Stimulated activated naive B cell treated with anti-CD40 and anti-IgM and Interleukin-4, amounts not matched to agents 10 μg/mL and 1 μg/mL and 100 μg/mL, for 72 hours (primary cell): ENCODE data around the gene THSD7A.
"Not testable (repeated sequence)": the region's sequence is repeated elsewhere in the genome, so short reads cannot be mapped to it uniquely, and the experiment has no call there.

Experiments used
- ATAC-seq, 2 donors: fragments of 150-1000 bp; cut with Tn5 transposase; replicated peaks; 2 replicates each; pipeline ENCODE4 v1.10.0; 2021; ENCODE audit warnings: moderate library complexity in 1 of 2
- DNase-seq: peaks from one replicate; pipeline ENCODE4 v3.0.0; 2021
- H3K27ac Mint-ChIP-seq: one replicate; pipeline ENCODE4 v1.8.0; 2022; ENCODE audit warnings: mild to moderate bottlenecking, mixed read lengths
- H3K27me3 Mint-ChIP-seq, 2 donors: one replicate each; pipeline ENCODE4 v1.8.0; 2022; ENCODE audit warnings: mixed read lengths in 2 of 2
- H3K36me3 Mint-ChIP-seq, 2 donors: one replicate each; pipeline ENCODE4 v1.8.0; 2022; ENCODE audit warnings: mixed read lengths in 2 of 2, mild to moderate bottlenecking in 1 of 2
- H3K4me1 Mint-ChIP-seq, 2 donors: one replicate each; pipeline ENCODE4 v1.8.0; 2022; ENCODE audit warnings: mixed read lengths in 2 of 2, mild to moderate bottlenecking in 1 of 2
- H3K4me3 Mint-ChIP-seq, 2 donors: one replicate each; pipeline ENCODE4 v1.8.0; 2022; ENCODE audit warnings: mild to moderate bottlenecking in 2 of 2, mixed read lengths in 2 of 2, moderate library complexity in 1 of 2
- H3K9me3 Mint-ChIP-seq, 2 donors: one replicate each; pipeline ENCODE4 v1.8.0; 2022; ENCODE audit warnings: mixed read lengths in 2 of 2, mild to moderate bottlenecking in 1 of 2

Gene THSD7A

GRCh38 chr7:11472646-11473045, 359.4 kb downstream of the THSD7A start:
- Mint-ChIP-seq H3K27me3 (no peaks in the 10 kb centered on the region), H3K4me1 (no peaks in the 10 kb centered on the region), H3K36me3 (no peaks in the 10 kb centered on the region), H3K9me3 (no peaks in the 10 kb centered on the region), H3K27ac (no peak overlapping the region), H3K4me3 (no peak overlapping the region)
- no peak for ATAC-seq
- DNase-seq = no peak

GRCh38 chr7:11471255-11471654, 360.7 kb downstream of the THSD7A start:
- no peaks in the 10 kb centered on the region for H3K9me3 Mint-ChIP-seq
- H3K27ac Mint-ChIP-seq = no peak overlapping the region
- no peaks in the 10 kb centered on the region for H3K36me3 Mint-ChIP-seq
- no peaks in the 10 kb centered on the region for H3K4me1 Mint-ChIP-seq
- no peak overlapping the region for H3K4me3 Mint-ChIP-seq
- no peaks in the 10 kb centered on the region for H3K27me3 Mint-ChIP-seq
- DNase-seq (no peak), ATAC-seq (no peak)

GRCh38 chr7:11469028-11469745, 362.8 kb downstream of the THSD7A start:
- no peaks in the 10 kb centered on the region for H3K4me1 Mint-ChIP-seq

GRCh38 chr7:11466517-11467105, 365.4 kb downstream of the THSD7A start:
- ATAC-seq = no peak
- no peak overlapping the region for H3K4me3 Mint-ChIP-seq
- no peaks in the 10 kb centered on the region for H3K27me3 Mint-ChIP-seq
- H3K9me3 Mint-ChIP-seq = no peaks in the 10 kb centered on the region
- no peaks in the 10 kb centered on the region for H3K36me3 Mint-ChIP-seq
- H3K27ac Mint-ChIP-seq = no peak overlapping the region
- no peak for DNase-seq
- no peaks in the 10 kb centered on the region for H3K4me1 Mint-ChIP-seq

More at GRCh38 chr7:11469028-11469745, 362.8 kb downstream of the THSD7A start:
- ATAC-seq (no peak), DNase-seq (no peak)
- Mint-ChIP-seq H3K4me3 (no peak overlapping the region), H3K9me3 (no peaks in the 10 kb centered on the region), H3K36me3 (no peaks in the 10 kb centered on the region), H3K27ac (no peak overlapping the region), H3K27me3 (no peaks in the 10 kb centered on the region)

- Mint-ChIP-seq H3K4me1 (no peaks in the 10 kb centered on the region), H3K36me3 (no peaks in the 10 kb centered on the region), H3K9me3 (no peaks in the 10 kb centered on the region), H3K4me3 (no peak overlapping the region), H3K27ac (no peak overlapping the region), H3K27me3 (no peaks in the 10 kb centered on the region)
- no peak for ATAC-seq
- DNase-seq = no peak
Observed at GRCh38 chr7:11464624-11465023, 367.4 kb downstream of the THSD7A start.

GRCh38 chr7:11461946-11462345, 370.1 kb downstream of the THSD7A start:
- H3K4me3 Mint-ChIP-seq = no peak overlapping the region
- DNase-seq = no peak
- H3K27me3 Mint-ChIP-seq = no peaks in the 10 kb centered on the region
- no peaks in the 10 kb centered on the region for H3K9me3 Mint-ChIP-seq
- H3K36me3 Mint-ChIP-seq = no peaks in the 10 kb centered on the region
- H3K4me1 Mint-ChIP-seq = no peaks in the 10 kb centered on the region
- H3K27ac Mint-ChIP-seq = no peak overlapping the region
- no peak for ATAC-seq

GRCh38 chr7:11458736-11459483, 373.1 kb downstream of the THSD7A start:
- Mint-ChIP-seq H3K36me3 (no peaks in the 10 kb centered on the region), H3K27ac (no peak overlapping the region), H3K4me3 (no peak overlapping the region), H3K4me1 (no peaks in the 10 kb centered on the region), H3K27me3 (no peaks in the 10 kb centered on the region), H3K9me3 (no peaks in the 10 kb centered on the region)
- no peak for DNase-seq
- ATAC-seq = peak in 1 of 2 donors; percentile 61

- no peaks in the 10 kb centered on the region for H3K36me3 Mint-ChIP-seq
- H3K27me3 Mint-ChIP-seq = no peaks in the 10 kb centered on the region
- no peak overlapping the region for H3K4me3 Mint-ChIP-seq
- no peak for ATAC-seq
- H3K27ac Mint-ChIP-seq = no peak overlapping the region
- no peak for DNase-seq
- no peaks in the 10 kb centered on the region for H3K4me1 Mint-ChIP-seq
- H3K9me3 Mint-ChIP-seq = no peaks in the 10 kb centered on the region
Observed at GRCh38 chr7:11457419-11457818, 374.6 kb downstream of the THSD7A start.

GRCh38 chr7:11456574-11456973, 375.4 kb downstream of the THSD7A start:
- Mint-ChIP-seq H3K4me1 (no peaks in the 10 kb centered on the region), H3K27ac (no peak overlapping the region), H3K36me3 (no peaks in the 10 kb centered on the region), H3K4me3 (no peak overlapping the region), H3K27me3 (no peaks in the 10 kb centered on the region), H3K9me3 (no peaks in the 10 kb centered on the region)
- DNase-seq (no peak), ATAC-seq (no peak)

GRCh38 chr7:11452476-11452875, 379.5 kb downstream of the THSD7A start:
- no peaks in the 10 kb centered on the region for H3K27me3 Mint-ChIP-seq
- no peak for ATAC-seq
- DNase-seq = no peak
- H3K4me1 Mint-ChIP-seq = no peaks in the 10 kb centered on the region
- H3K36me3 Mint-ChIP-seq = no peaks in the 10 kb centered on the region
- no peak overlapping the region for H3K27ac Mint-ChIP-seq
- no peak overlapping the region for H3K4me3 Mint-ChIP-seq
- no peaks in the 10 kb centered on the region for H3K9me3 Mint-ChIP-seq

- H3K4me1 Mint-ChIP-seq = no peaks in the 10 kb centered on the region
- H3K4me3 Mint-ChIP-seq = no peak overlapping the region
- ATAC-seq = no peak
- H3K27me3 Mint-ChIP-seq = no peaks in the 10 kb centered on the region
- H3K36me3 Mint-ChIP-seq = no peaks in the 10 kb centered on the region
- no peak overlapping the region for H3K27ac Mint-ChIP-seq
- DNase-seq = no peak
- no peaks in the 10 kb centered on the region for H3K9me3 Mint-ChIP-seq
Observed at GRCh38 chr7:11450281-11450680, 381.7 kb downstream of the THSD7A start.

GRCh38 chr7:11449316-11449715, 382.7 kb downstream of the THSD7A start:
- no peaks in the 10 kb centered on the region for H3K9me3 Mint-ChIP-seq
- DNase-seq = no peak
- no peak overlapping the region for H3K4me3 Mint-ChIP-seq

GRCh38 chr7:11448323-11448722, 383.7 kb downstream of the THSD7A start:
- no peak for DNase-seq
- ATAC-seq = no peak
- H3K36me3 Mint-ChIP-seq = no peaks in the 10 kb centered on the region
- no peak overlapping the region for H3K27ac Mint-ChIP-seq
- H3K27me3 Mint-ChIP-seq = no peaks in the 10 kb centered on the region
- no peaks in the 10 kb centered on the region for H3K4me1 Mint-ChIP-seq
- H3K9me3 Mint-ChIP-seq = no peaks in the 10 kb centered on the region
- no peak overlapping the region for H3K4me3 Mint-ChIP-seq

More at GRCh38 chr7:11449316-11449715, 382.7 kb downstream of the THSD7A start:
- H3K27me3 Mint-ChIP-seq = no peaks in the 10 kb centered on the region
- H3K4me1 Mint-ChIP-seq = no peaks in the 10 kb centered on the region
- no peak for ATAC-seq
- no peaks in the 10 kb centered on the region for H3K36me3 Mint-ChIP-seq
- H3K27ac Mint-ChIP-seq = no peak overlapping the region

GRCh38 chr7:11447106-11447505, 384.9 kb downstream of the THSD7A start:
- ATAC-seq = no peak
- Mint-ChIP-seq H3K4me3 (no peak overlapping the region), H3K36me3 (no peaks in the 10 kb centered on the region), H3K27me3 (no peaks in the 10 kb centered on the region), H3K4me1 (no peaks in the 10 kb centered on the region), H3K27ac (no peak overlapping the region), H3K9me3 (no peaks in the 10 kb centered on the region)
- DNase-seq = no peak

GRCh38 chr7:11443934-11444333, 388.1 kb downstream of the THSD7A start:
- H3K9me3 Mint-ChIP-seq = not testable (repeated sequence)

More at GRCh38 chr7:11443934-11444333, 388.1 kb downstream of the THSD7A start:
- not testable (repeated sequence) for H3K4me1 Mint-ChIP-seq, H3K4me3 Mint-ChIP-seq, H3K27me3 Mint-ChIP-seq, ATAC-seq, H3K27ac Mint-ChIP-seq, DNase-seq, H3K36me3 Mint-ChIP-seq
